ENCODE results near the gene CAMTA2.

DNA sequence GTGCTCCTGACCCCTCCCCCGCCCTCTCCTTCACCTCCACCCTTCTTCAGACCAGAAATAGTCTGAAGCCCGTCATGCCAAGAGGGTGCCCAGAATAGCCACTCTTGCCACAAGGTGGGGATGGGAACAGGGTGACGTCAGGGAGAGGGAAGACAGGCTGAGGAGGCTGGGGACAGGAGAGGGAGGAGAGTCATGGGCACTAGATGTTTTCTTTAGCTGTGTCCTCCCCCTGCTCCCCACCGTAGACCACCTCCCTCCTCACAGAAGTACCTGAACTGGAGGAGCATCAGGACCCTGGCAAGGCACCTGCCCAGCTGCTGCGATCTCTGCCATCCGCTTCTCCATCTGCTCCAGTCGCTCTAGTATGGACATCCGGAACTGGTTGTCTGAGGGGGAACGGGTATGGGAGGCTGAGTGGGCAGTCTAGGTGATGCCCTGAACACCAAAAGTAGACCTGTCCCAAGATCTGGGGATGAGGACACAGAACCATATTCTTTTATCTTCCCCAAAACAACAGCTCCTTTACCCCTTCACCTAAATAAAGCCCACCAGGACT is 13.3 kb downstream of the CAMTA2 start:
- TF ChIP-seq POLR2AphosphoS5 (IDR thresholded peaks at IDR 0.05) (no peak), POLR2A (IDR thresholded peaks at IDR 0.05) (no peak)
- TF ChIP-seq, protein P1, sequence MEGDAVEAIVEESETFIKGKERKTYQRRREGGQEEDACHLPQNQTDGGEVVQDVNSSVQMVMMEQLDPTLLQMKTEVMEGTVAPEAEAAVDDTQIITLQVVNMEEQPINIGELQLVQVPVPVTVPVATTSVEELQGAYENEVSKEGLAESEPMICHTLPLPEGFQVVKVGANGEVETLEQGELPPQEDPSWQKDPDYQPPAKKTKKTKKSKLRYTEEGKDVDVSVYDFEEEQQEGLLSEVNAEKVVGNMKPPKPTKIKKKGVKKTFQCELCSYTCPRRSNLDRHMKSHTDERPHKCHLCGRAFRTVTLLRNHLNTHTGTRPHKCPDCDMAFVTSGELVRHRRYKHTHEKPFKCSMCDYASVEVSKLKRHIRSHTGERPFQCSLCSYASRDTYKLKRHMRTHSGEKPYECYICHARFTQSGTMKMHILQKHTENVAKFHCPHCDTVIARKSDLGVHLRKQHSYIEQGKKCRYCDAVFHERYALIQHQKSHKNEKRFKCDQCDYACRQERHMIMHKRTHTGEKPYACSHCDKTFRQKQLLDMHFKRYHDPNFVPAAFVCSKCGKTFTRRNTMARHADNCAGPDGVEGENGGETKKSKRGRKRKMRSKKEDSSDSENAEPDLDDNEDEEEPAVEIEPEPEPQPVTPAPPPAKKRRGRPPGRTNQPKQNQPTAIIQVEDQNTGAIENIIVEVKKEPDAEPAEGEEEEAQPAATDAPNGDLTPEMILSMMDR (IDR thresholded peaks at IDR 0.05), result no peak

Data from breast epithelium (tissue), 3 donors.